NOMO-1 treated with dmso at 0.1 percent for 144 hours (cell line): ENCODE measurements around the gene C18orf32.
"Not testable (repeated sequence)": the region's sequence is repeated elsewhere in the genome, so short reads cannot be mapped to it uniquely, and the experiment has no call there.

Experiments used
- DNase-seq: peaks from one replicate; lab custom pipeline; 2025; ENCODE audit not compliant: unreplicated experiment; lab: John Stamatoyannopoulos, UW

Gene C18orf32

DNA sequence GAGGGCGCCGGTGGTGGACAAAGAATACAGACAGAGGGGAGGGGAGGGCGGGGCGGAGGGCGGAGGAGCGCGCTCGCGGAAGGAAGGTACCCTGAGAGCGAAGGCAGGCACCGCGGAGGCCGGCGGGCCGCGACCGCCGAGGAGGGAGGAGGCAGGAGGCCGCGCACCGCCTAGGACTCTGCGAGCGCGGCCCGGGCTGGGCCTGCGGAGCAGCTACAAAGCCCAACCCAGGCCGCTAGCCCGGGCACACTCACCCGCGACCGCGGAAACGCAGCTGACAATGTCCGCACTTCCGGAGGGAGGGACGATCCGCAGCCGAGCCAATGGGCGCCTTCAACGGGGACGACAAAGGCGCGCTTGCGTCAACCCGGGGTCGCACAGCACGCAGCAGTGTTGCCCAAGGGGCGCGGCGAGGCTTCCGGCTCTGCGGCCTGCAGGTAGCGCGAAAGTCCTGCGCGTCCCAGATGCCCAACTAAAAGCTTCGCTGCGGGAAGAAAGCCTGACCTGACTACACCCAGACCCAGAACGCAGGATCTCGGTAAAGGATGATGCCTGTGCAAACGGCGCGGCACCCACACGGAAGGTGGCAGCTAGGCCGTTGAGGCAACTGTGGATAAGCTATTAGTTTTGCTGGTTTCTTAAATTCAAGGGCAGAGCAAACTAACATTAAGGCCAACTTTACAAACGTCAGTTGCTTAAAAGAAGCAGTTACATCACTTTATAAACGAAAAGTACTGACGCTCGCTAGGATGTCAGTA is at the start of gene C18orf32:
TSS of gene C18orf32 (minus strand) at position 282 of the 758 bp plus-strand sequence. CDS start 3,486 bp downstream, outside the sequence.
- DNase-seq, result peak; percentile 88

DNA sequence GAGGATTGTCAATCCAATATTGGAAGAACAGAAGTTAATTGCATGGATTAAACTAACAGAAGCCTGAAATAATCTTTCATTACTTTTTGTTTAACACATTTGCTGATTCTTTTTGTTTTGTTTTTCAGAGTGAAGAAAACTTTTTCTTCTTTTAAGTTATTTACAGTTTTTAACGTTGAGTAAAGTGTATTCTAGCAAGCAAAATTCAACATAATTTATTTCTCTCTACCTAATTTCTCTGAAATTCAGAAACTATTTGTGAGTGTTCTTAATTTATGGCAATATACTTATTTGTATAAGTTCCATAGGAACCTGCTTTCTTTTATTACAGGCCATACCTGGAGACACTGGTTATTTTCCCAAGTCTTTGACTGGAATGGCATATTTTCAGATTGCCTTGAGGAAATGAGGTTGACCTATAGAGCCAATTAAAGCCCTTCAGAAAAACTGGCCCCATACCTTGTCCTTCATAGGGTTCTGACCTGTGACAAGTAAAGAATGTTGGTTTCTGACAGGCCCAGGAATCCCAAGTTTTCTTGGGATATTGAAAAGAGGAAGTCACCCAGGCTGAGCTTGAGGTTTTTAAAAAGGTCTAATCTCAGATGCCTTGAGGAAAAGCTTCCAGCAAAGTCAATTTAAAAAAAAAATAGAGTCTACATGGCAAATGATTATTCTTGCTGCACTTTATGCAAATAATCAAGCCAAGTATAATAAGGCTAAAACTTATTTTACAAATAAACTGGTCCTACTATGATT is 48.0 kb upstream of the C18orf32 start:
- DNase-seq, result no peak

DNA sequence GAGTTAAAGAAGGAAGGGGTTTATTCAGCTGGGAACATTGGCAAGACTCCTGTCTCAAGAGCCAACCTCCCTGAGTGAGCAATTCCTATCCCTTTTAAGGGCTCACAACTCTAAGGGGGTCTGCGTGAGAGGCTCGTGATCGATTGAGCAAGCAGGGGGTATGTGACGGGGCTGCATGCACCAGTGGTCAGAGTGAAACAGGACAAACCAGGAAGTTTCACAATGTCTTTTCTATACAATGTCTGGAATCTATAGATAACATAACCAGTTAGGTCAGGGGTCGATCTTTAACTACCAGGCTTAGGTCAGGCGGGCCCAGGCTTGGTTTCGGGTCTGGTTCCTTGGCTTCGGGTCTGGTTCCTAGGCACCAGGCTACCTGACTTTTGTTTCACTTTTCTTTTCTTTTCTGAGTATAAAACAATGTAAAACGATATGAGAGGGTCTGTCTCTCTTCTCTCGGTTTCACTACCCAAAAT is 44.7 kb upstream of the C18orf32 start:
- DNase-seq, result peak; percentile 11

DNA sequence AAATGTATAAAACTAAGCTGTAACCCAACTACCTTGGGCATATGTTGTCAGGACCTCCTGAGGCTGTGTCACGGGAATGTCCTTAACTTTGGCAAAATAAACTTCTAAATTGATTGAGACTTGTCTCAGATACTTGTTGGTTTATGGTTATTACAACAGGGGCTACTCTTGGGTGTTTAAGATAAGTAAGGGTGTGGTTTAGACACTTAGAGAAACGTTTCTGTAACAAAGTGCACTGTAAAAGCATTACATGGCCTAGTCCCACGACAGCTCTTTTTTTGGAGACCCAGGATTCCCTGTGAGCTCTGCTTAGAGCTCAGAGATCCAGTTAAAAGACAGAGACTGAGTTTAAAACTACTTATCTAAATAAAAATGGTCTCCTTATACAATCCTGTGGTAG is 42.6 kb upstream of the C18orf32 start:
- no peak for DNase-seq

DNA sequence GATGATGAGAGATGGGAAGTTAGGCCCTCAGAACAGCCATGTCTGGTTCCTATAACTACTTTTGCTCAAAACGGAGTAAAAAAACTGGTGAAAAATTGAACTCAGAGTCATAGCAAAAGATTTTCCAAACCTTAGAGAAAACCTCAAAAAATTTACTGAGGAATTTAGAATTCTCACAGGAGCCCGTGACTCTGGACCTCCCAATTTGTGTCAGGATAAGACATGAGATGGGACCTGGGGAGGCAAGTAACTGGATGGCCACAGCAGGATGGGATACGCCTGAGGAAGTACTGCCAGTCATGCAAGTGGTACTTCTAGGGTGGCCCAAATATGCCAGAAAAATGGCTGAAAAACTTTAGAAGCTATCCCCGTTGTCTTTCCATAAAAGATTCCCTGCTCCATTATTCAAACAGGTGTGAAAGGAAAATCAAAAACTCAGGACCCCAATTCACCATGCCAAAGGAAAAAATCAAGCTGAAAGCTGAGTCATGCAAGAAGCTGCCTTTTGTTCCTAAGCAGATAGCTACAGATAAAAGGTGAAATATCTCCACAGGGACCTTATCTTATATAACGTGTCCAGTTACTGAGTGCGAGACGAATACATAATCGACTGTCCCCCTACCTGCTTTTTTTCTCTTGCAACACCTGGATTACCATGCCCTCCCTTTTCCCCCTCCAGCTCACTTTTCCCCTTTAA is 40.7 kb upstream of the C18orf32 start:
- no peak for DNase-seq

DNA sequence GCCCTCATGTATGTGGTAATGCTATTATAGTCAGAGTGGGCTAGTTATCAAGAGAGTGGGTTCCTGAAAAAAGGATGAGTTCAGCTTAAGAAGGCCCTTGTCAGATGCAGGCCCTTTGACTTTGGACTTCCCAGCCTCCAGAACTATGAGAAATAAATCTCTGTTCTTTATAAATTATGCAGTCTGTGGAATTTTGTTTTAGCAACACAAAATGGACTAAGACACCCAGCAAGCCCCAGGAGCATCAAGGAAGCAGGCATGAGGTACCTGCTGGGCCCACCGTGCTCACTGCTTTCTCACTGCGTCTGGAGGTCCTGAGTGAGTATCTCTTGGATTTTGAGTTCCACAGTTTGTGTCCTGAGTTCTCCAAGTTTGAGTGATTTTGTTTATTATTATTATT is 38.9 kb upstream of the C18orf32 start:
- DNase-seq, result no peak

DNA sequence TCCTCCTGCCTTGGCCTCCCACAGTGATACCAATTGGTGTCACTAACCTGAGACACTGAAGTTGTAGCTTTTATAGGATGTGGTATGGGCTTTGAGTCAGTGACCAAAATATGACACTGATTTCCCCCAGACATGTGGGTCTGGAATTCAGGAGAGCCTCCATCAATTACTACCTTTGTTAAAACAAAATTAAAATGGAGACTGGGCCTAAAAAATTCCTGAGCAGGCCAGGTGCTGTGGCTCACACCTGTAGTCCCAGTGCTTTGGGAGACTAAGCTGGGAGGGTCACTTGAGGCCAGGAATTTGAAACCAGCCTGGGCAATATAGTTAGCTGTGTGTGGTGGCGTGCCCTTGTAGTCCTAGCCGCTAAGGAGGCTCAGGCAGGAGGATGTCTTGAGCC is 37.9 kb upstream of the C18orf32 start:
- DNase-seq, result no peak

DNA sequence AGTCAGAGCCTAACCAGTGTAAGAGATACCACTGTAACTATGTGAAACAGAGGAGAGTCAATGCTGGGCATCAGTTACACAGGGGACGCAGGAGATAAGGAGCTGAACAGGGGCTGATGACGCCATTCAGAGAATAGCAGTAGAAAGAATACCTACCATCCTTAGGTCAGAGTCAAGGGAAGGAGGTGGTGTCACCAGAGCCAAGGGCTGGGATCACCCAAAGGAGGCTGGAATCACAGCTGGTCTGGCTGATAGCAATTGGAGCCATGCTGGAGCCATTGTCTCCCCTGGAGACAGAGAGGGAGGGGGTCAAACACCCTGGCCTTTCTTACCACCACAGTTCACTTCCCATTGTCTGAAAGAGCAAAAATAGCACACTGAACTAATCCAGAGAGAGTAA is 37.3 kb upstream of the C18orf32 start:
- DNase-seq, result no peak

DNA sequence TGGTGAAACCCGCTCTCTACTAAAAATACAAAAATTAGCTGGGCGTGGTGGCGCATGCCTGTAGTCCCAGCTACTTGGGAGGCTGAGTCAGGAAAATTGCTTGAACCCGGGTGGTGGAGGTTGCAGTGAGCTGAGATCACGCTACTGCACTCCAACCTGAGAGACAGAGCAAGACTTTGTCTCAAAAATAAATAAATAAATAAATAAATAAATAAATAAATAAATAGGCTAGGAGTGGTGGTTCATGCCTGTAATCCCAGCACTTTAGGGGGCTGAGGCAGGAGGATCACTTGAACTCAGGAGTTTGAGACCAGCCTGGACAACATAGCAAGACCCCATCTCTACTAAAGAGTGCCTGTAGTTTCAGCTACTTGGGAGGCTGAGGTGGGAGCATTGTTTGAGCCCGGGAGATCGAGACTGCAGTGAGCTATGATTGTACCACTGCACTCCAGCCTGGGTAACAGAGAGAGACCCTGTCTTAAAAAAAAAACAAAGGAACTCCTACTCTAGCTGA is 36.6 kb upstream of the C18orf32 start:
- not testable (repeated sequence) for DNase-seq

DNA sequence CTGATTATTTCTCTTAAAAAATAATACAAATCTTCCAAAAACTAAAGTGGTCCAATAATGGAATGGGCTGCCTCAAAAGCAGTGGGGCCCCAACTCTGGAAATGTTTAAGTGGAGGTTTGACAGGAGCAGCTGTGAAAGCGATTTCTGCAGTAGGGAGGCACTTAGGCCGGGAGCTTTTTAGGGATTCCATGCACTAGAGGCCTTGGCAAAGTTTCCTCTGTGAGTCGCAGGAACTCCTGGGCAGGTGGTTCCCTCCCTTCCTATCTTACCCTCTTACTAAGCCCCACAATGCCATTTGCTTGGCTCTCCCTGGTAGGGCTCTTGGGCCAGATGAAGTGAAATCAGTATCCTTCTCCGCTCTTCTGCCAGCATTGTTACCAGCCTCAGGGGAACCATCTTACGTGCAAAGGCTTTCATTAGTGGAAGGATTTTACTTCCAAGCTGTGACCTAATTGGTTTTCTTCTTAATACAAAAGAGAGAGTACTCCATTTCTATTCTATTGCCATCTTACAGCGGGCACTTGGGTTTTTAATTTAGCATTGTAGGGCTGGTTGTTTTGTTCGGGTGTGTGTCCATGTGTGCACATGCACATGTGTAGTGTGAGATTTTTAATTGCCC is 34.3 kb upstream of the C18orf32 start:
- DNase-seq, result no peak

DNA sequence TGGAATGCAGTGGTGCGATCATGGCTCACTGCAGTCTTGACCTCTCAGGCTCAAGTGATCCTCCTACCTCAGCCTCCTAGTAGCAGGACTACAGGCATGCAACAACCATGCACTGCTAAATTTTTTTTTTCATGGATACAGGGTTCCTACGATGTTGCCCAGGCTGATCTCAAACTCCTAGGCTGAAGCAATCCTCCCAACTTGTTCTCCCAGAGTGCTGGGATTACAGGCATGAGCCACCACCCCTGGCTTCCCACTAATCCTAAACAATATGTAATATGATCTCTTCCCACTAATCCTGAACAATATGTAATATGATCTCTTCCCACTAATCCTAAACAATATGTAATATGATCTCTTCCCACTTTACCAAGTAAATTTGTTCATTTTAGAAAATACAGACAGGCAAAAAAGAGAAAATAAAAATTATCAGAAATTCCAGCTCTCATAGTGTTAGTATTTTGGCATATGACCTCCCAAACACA is 33.7 kb upstream of the C18orf32 start:
- DNase-seq, result no peak

DNA sequence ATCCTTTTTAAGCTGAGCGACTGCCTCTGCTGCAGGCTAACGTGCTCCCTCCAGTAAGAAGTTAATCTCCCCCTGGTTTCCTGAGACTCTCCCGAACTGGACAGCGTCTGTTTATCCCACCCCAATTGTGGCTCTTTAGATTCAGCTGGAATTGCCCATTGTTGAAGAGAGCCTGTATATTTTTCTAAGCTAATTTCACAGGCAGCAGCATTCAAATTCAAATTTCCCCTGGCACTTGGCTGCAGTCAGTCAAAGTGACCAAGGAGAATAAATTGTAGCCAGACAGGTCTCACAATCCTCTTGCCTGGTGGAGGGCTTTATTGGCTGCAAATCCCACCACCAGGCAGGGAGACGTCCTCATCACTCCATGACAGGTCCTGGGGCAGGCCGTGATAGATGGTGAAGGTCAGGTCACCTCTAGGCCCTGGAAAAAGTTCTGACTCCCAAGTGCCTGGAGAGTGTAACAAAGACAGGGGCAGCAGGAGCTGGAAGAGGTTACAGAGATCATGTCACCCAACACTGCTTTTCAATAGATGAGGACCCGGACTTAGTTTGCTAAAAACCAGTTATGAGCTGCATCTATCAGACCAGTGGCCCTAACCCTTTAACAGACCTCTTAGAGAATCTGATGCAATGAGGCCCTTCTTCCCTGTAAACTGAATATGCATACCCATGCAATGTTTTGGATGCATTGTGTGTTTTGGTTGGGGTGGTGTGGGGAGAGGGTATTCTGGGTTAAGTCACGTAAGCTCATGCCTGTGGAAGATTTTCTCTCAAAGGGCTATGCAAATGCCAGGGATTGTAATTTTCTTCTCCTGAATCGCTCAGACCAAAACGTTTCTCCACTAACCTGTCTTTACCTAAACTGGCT is 32.3 kb upstream of the C18orf32 start:
- no peak for DNase-seq

DNA sequence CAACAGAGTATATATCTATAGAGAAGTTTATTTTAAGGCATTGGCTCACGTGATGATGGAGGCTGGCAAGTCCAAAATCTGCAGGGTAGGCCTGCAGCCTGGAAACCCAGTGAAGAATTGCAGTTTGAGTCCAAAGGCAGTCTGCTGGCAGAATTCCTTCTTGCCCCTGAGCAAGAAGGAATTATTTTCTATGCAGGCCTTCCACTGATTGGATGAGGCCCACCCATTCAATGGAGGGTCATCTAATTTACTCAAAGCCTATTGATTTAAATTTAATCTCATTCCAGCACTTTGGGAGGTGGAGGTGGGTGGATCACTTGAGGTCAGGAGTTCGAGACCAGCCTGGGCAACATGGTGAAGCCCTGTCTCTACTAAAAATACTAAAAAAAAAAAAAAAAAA is 30.4 kb upstream of the C18orf32 start:
- no peak for DNase-seq

DNA sequence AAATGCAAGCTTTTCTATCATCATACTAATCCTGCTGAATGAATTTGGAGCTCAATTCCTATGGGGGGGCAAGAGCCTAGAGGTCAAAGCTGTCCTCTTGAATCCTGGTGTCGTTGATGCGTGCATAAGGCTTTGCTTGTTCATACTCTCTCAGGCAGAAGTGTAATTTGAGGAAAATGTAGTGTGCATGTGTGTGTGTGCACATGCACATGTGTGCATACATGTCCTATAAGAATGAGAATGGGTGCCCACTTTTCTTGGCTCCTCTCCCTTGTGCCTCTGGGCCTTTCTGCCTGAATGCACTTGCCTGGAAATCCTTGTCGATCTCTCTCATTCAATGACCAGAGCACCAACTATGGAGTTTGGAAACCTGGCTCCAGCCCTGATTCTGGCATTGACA is 28.5 kb upstream of the C18orf32 start:
- no peak for DNase-seq

DNA sequence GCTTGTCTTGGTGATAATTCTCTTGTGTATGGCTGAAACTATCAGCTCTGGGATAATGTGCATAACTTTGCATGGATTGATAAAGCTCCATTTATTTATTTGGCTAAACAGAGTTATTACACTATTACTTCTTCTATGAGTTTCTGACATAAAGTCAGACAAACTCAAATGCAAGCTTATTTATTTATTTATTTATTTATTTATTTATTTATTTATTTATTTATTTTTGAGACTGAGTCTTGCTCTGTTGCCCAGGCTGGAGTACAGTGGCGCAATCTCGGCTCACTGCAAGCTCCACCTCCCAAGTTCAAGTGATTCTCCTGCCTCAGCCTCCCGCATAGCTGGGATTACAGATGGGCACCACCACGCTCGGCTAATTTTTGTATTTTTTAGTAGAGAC is 28.0 kb upstream of the C18orf32 start:
- not testable (repeated sequence) for DNase-seq

DNA sequence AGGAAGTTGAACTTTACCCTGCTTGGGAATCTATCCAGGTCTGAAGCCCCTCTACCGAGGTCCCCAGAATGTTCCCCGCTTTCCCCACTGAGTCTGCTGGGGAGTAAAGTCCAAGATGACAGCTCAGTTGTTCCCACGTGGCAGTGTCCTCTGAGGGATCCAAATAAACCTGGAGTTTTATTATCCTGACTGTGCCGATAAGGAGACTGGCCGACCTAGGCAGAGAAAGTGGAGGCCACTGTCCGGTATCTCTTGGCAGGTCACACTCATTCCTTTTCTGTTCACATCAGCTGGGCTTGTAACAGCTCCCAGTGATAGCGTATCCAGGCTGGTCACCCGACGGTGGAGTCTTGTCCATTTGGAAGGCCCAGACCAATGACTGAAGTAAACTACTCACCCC is 27.5 kb upstream of the C18orf32 start:
- no peak for DNase-seq

DNA sequence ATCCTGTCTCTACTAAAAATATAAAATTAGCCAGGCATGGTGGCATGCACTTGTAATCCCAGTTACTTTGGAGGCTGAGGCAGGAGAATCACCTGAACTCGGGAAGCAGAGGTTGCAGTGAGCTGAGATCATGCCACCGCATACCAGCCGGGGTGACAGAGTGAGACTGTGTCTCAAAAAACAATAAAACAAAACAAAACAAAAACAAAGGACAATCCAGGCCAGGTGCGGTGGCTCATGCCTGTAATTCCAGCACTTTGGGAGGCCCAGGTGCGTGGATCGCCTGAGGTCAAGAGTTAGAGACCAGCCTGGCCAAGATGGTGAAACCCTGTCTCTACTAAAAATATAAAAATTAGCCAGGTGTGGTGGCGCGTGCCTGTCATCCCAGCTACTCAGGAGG is 25.8 kb upstream of the C18orf32 start:
- DNase-seq, result not testable (repeated sequence)

DNA sequence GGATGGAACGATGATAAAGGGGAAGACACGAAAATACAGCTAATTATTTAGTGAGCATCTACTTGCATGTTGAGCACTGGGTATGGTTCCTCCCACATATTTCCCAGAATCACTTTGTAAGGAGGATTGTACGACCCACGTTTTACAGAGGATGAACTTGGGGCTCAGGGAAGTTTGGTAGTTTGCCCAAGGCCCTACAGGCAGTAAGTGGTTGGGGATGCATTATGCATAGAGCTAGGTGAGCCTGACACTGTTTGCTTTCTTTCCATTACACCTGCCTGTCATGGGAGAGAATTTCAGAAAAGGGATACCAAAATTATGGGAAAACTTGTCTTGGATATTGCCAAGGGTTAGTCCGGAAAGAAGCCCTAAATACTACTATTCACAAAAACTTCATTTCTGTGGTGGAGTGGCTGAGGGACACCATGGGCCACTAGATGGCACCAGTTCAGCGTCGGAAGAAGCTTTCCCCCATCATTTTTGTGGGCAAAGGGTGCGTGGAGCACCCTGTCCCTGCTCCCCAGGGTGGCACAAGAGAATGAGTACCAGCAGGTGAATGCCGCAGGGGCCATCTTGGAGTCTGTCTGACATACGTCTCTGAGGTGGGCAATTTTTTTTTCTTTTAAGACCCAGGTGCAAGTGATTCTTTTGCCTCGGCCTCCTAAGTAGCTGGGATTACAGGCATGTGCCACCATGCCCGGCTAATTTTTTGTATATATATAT is 23.5 kb upstream of the C18orf32 start:
- peak; percentile 32 for DNase-seq

DNA sequence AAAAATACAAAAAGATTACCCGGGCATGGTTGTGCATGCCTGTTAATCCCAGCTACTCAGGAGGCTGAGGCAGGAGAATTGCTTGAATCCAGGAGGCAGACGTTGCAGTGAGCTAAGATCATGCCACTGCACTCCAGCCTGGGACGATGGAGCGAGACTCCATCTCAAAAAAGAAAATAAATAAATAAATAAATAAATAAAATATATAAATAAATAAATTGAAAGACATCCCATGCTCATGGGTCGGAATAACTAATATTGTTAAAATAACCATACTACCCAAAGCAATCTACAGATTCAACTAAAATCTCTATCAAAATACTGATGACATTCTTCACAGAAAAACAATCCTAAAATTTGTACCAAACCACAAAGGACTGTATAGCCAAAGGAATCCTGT is 19.4 kb upstream of the C18orf32 start:
- not testable (repeated sequence) for DNase-seq
